Activated naive CD4-positive, alpha-beta T cell treated with anti-CD3 and anti-CD28 coated beads, Interleukin-2, amount 50 U/mL, for 24 hours (primary cell): ENCODE results near the gene LDHAL6B.
"Not testable (repeated sequence)": the region's sequence is repeated elsewhere in the genome, so short reads cannot be mapped to it uniquely, and the experiment has no call there.

Experiments used
- H3K27ac Mint-ChIP-seq: one replicate; pipeline ENCODE4 v1.8.0; 2021; ENCODE audit warnings: mild to moderate bottlenecking, mixed read lengths
- H3K27me3 Mint-ChIP-seq: one replicate; pipeline ENCODE4 v1.8.0; 2021; ENCODE audit warnings: mixed read lengths
- H3K36me3 Mint-ChIP-seq: one replicate; pipeline ENCODE4 v1.8.0; 2021; ENCODE audit warnings: mixed read lengths
- H3K4me1 Mint-ChIP-seq: one replicate; pipeline ENCODE4 v1.8.0; 2021; ENCODE audit warnings: mixed read lengths
- H3K4me3 Mint-ChIP-seq: one replicate; pipeline ENCODE4 v1.8.0; 2021; ENCODE audit warnings: mild to moderate bottlenecking, mixed read lengths
- H3K9me3 Mint-ChIP-seq: one replicate; pipeline ENCODE4 v1.8.0; 2021; ENCODE audit warnings: mixed read lengths

Gene LDHAL6B

DNA sequence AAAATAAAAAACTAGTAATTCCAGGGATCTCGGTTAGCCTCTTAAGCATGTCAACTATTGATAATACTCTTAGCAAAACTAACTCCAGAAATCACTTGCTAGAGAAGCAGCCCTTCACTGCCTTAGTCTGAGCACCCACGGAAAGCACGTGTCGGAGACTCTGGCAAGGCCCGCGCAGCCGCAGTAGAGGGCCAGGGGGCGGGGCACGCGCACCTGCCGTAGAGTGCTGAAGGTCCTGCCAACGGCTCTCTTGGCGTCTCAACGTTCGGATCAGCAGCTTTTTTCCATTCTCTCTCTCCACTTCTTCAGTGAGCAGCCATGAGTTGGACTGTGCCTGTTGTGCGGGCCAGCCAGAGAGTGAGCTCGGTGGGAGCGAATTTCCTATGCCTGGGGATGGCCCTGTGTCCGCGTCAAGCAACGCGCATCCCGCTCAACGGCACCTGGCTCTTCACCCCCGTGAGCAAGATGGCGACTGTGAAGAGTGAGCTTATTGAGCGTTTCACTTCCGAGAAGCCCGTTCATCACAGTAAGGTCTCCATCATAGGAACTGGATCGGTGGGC lies at the start of gene LDHAL6B:
Gene LDHAL6B, plus strand, starts transcription at position 221 of the 561 bp plus-strand sequence. Its CDS starts 98 bp downstream, at position 319.
- Mint-ChIP-seq H3K36me3 (no peaks in the 10 kb centered on the region), H3K4me1 (no peaks in the 10 kb centered on the region), H3K4me3 (no peak within 1 kb of the TSS), H3K9me3 (no peaks in the 10 kb centered on the region), H3K27ac (no peak within 1 kb of the TSS), H3K27me3 (no peaks in the 10 kb centered on the region)

DNA sequence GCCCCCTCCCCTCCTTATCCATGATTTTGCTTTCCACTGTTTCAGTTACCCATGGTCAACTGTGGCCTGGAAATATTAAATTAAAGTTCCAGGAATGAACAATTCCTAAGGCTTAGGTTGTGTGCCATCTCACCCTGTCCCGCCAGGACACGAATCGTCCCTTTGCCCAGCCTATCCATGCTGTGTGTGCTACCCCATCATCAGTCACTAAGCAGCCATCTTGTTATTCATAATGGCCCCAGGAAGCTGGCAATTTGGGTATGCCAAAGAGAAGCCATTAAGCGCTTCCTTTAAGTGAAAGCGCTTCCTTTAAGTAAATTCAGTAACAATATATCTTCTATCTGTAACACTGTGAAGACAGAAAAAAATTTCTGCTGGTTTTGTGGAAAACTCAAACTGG lies 49.2 kb upstream of the LDHAL6B start:
- Mint-ChIP-seq H3K9me3 (no peaks in the 10 kb centered on the region), H3K4me3 (no peak overlapping the region), H3K36me3 (no peaks in the 10 kb centered on the region), H3K27ac (no peak overlapping the region), H3K27me3 (no peaks in the 10 kb centered on the region), H3K4me1 (no peaks in the 10 kb centered on the region)

- H3K36me3 Mint-ChIP-seq = no peaks in the 10 kb centered on the region
- H3K27ac Mint-ChIP-seq = no peak overlapping the region
- no peaks in the 10 kb centered on the region for H3K9me3 Mint-ChIP-seq
- H3K4me3 Mint-ChIP-seq = no peak overlapping the region
- H3K27me3 Mint-ChIP-seq = no peaks in the 10 kb centered on the region
- H3K4me1 Mint-ChIP-seq = no peaks in the 10 kb centered on the region
Measured at GRCh38 chr15:59157840-59158700, 48.6 kb upstream of the LDHAL6B start.

DNA sequence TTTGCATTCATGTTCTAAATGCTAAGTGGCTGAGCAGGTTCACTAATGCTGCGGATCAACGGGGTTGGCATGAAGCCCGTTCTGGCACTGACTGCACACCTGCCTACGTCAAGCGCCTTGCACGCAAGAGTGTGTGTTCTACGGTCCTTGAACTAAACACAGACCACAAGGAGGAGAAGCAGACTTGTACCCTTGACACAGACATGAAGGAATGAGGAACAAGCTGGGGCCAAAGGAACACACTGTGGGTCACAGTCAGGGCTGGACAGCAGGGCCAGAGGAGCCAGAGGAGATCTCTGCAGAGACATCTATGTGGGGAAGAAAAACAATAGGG lies 48.0 kb upstream of the LDHAL6B start:
- Mint-ChIP-seq H3K9me3 (no peaks in the 10 kb centered on the region), H3K27ac (no peak overlapping the region), H3K27me3 (no peaks in the 10 kb centered on the region), H3K36me3 (no peaks in the 10 kb centered on the region), H3K4me3 (no peak overlapping the region), H3K4me1 (no peaks in the 10 kb centered on the region)

DNA sequence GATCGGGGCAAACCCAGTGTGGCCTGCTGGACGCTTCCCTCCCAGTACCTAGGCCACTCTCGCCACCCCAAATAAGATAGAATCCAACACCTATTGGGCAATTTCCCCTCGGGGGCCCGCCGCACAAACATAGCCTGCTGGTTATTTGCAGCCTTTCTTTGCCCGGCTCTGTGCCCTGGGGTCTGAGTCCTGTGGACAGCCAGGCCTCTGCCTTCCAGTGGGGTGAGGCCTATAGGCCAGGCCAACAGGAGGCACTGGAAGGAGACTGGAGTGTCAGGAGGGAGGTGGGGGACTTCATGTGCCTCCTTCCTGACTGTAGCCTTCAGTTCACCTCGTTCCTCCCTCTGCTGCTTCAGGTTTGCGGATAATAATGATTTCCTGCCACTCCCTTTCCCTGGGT lies 47.4 kb upstream of the LDHAL6B start:
- no peaks in the 10 kb centered on the region for H3K9me3 Mint-ChIP-seq
- H3K36me3 Mint-ChIP-seq = no peaks in the 10 kb centered on the region
- no peak overlapping the region for H3K27ac Mint-ChIP-seq
- no peaks in the 10 kb centered on the region for H3K27me3 Mint-ChIP-seq
- H3K4me3 Mint-ChIP-seq = no peak overlapping the region
- H3K4me1 Mint-ChIP-seq = no peaks in the 10 kb centered on the region

- Mint-ChIP-seq H3K4me1 (no peaks in the 10 kb centered on the region), H3K4me3 (no peak overlapping the region), H3K36me3 (no peaks in the 10 kb centered on the region), H3K27me3 (no peaks in the 10 kb centered on the region), H3K9me3 (no peaks in the 10 kb centered on the region), H3K27ac (no peak overlapping the region)
Measured at GRCh38 chr15:59160880-59161593, 45.6 kb upstream of the LDHAL6B start.

DNA sequence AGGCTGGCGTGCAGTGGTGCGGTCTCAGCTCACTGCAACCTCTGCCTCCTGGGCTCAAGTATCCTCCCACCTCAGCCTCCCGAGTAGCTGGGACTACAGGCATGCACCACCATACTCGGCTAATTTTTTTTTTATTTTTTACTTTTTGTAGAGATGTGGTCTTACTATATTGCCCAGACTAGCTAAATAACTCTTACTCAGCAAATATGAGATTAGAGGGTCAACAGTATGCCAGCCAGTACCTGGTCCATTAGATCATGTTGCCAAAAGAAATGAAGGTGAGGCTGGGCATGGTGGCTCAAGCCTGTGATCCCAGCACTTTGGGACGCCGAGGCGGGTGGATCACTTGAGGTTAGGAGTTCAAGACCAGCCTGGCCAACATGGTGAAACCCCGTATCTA lies 44.6 kb upstream of the LDHAL6B start:
- H3K27me3 Mint-ChIP-seq, H3K36me3 Mint-ChIP-seq, H3K27ac Mint-ChIP-seq, H3K9me3 Mint-ChIP-seq, H3K4me3 Mint-ChIP-seq, H3K4me1 Mint-ChIP-seq: not testable (repeated sequence)

DNA sequence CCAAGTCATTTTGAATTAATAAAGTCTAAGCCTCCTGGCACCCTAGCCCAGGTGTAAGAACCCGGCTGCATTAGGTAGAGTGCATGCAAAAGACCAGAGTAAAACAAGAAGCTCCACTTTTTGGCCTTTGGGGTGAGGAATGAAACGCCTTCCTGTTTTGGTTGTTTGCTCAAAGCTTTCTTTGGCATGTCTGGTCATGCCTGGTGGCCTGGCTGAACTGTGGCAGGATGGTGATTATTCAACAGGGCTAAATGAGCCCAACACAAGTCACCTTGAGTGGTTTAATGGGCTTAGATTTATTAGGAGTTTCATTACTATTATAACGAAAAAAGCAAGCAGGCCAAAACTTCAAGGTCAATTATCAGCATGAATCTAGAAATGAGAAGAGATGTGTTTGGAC lies 40.9 kb upstream of the LDHAL6B start:
- Mint-ChIP-seq H3K36me3 (no peaks in the 10 kb centered on the region), H3K27ac (no peak overlapping the region), H3K4me3 (no peak overlapping the region), H3K9me3 (no peaks in the 10 kb centered on the region), H3K4me1 (peaks cover 3% of the 10 kb centered on the region), H3K27me3 (no peaks in the 10 kb centered on the region)

- Mint-ChIP-seq H3K36me3 (no peaks in the 10 kb centered on the region), H3K4me1 (peaks cover 3% of the 10 kb centered on the region), H3K9me3 (no peaks in the 10 kb centered on the region), H3K4me3 (no peak overlapping the region), H3K27me3 (no peaks in the 10 kb centered on the region), H3K27ac (no peak overlapping the region)
Measured at GRCh38 chr15:59166166-59166565, 40.5 kb upstream of the LDHAL6B start.

- no peak overlapping the region for H3K4me3 Mint-ChIP-seq
- H3K27me3 Mint-ChIP-seq = no peaks in the 10 kb centered on the region
- H3K27ac Mint-ChIP-seq = no peak overlapping the region
- H3K9me3 Mint-ChIP-seq = no peaks in the 10 kb centered on the region
- no peaks in the 10 kb centered on the region for H3K36me3 Mint-ChIP-seq
- peaks cover 3% of the 10 kb centered on the region for H3K4me1 Mint-ChIP-seq
Measured at GRCh38 chr15:59166601-59167265, 39.9 kb upstream of the LDHAL6B start.

- peaks cover 3% of the 10 kb centered on the region for H3K4me1 Mint-ChIP-seq
- H3K9me3 Mint-ChIP-seq = no peaks in the 10 kb centered on the region
- no peak overlapping the region for H3K27ac Mint-ChIP-seq
- no peaks in the 10 kb centered on the region for H3K27me3 Mint-ChIP-seq
- no peaks in the 10 kb centered on the region for H3K36me3 Mint-ChIP-seq
- no peak overlapping the region for H3K4me3 Mint-ChIP-seq
Measured at GRCh38 chr15:59168536-59168935, 38.1 kb upstream of the LDHAL6B start.

- H3K27ac Mint-ChIP-seq = no peak overlapping the region
- H3K4me1 Mint-ChIP-seq = peaks cover 3% of the 10 kb centered on the region
- no peaks in the 10 kb centered on the region for H3K27me3 Mint-ChIP-seq
- H3K36me3 Mint-ChIP-seq = no peaks in the 10 kb centered on the region
- no peaks in the 10 kb centered on the region for H3K9me3 Mint-ChIP-seq
- no peak overlapping the region for H3K4me3 Mint-ChIP-seq
Measured at GRCh38 chr15:59169251-59169708, 37.4 kb upstream of the LDHAL6B start.

DNA sequence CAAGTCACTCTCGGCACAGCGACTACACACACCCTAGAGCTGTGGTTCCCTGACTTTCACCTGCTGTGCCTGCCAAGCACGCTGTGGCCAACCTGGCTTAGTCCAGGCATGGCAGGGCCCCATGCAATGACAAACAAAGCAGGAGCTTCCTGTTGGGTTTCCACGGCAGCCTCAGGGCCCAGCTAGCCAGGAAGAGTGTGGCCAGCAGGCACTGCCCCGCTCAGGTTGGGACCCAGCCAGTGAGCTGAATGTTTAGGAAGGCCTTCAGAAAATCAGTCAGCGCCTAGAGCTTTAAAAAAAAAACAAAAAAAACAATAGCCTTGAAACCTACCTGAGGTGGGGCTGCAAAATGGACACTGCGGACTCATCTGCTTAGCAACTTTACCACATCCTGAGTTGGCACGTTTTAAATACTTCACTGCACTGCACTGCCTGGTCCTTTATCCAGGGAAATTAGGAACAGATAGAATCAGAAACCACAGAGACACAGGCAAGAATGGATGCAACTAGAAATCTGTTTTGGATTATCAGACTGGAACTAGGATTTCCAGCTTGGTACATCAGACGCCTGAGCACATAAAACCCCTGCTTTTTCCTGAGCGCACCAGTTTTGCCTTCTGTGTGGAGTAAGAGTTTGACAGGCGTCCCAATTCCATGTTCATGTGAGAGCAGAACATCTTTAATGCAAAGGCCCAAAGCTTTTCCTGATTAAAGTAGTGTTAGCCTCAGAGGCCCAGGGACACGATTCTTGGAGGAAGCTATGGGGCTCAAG lies 36.2 kb upstream of the LDHAL6B start:
- H3K27ac Mint-ChIP-seq = no peak overlapping the region
- H3K36me3 Mint-ChIP-seq = no peaks in the 10 kb centered on the region
- H3K4me1 Mint-ChIP-seq = peaks cover 3% of the 10 kb centered on the region
- H3K4me3 Mint-ChIP-seq = no peak overlapping the region
- no peaks in the 10 kb centered on the region for H3K9me3 Mint-ChIP-seq
- no peaks in the 10 kb centered on the region for H3K27me3 Mint-ChIP-seq

DNA sequence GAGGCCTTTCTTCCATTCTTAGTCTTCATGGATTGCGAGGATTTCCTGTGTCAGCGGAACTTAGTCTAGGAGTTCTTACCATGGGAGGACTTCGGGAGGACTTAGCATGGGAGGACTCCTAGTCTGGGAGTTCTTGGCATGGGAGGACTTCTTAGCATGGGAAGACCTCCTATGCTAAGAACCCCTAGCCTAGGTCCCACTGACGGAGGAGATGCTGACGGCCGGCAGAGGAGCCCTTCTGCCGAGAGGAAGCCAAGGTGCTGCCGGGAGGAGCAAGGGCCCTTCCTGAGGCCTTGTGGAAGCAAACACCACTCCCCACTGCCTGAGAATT lies 35.6 kb upstream of the LDHAL6B start:
- Mint-ChIP-seq H3K4me3 (no peak overlapping the region), H3K9me3 (no peaks in the 10 kb centered on the region), H3K27me3 (peaks cover 2% of the 10 kb centered on the region), H3K27ac (no peak overlapping the region), H3K36me3 (no peaks in the 10 kb centered on the region), H3K4me1 (peaks cover 3% of the 10 kb centered on the region)

- no peaks in the 10 kb centered on the region for H3K36me3 Mint-ChIP-seq
- no peak overlapping the region for H3K27ac Mint-ChIP-seq
- no peak overlapping the region for H3K4me3 Mint-ChIP-seq
- peaks cover 5% of the 10 kb centered on the region for H3K27me3 Mint-ChIP-seq
- no peaks in the 10 kb centered on the region for H3K9me3 Mint-ChIP-seq
- H3K4me1 Mint-ChIP-seq = peaks cover 3% of the 10 kb centered on the region
Measured at GRCh38 chr15:59172289-59172901, 34.2 kb upstream of the LDHAL6B start.
